ENCODE measurements around the gene MRE11.

MRE11 gene

GRCh38 chr11:94481342-94481741 is 12.3 kb downstream of the MRE11 start:
- TF ChIP-seq, protein P1, sequence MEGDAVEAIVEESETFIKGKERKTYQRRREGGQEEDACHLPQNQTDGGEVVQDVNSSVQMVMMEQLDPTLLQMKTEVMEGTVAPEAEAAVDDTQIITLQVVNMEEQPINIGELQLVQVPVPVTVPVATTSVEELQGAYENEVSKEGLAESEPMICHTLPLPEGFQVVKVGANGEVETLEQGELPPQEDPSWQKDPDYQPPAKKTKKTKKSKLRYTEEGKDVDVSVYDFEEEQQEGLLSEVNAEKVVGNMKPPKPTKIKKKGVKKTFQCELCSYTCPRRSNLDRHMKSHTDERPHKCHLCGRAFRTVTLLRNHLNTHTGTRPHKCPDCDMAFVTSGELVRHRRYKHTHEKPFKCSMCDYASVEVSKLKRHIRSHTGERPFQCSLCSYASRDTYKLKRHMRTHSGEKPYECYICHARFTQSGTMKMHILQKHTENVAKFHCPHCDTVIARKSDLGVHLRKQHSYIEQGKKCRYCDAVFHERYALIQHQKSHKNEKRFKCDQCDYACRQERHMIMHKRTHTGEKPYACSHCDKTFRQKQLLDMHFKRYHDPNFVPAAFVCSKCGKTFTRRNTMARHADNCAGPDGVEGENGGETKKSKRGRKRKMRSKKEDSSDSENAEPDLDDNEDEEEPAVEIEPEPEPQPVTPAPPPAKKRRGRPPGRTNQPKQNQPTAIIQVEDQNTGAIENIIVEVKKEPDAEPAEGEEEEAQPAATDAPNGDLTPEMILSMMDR (IDR thresholded peaks at IDR 0.05; ENCODE audit: control extremely low read depth, extremely low read depth, low read depth, missing control alignments): no peak
- CTCF ChIA-PET: interaction anchor here (2.4 kb wide), 1 partner anchor 11 kb away, joined by 8 read pairs; no protein-coding TSS in a partner anchor
- no peak for DNase-seq (ENCODE audit: extremely low spot score)
- POLR2A ChIA-PET: no interaction called here

DNA sequence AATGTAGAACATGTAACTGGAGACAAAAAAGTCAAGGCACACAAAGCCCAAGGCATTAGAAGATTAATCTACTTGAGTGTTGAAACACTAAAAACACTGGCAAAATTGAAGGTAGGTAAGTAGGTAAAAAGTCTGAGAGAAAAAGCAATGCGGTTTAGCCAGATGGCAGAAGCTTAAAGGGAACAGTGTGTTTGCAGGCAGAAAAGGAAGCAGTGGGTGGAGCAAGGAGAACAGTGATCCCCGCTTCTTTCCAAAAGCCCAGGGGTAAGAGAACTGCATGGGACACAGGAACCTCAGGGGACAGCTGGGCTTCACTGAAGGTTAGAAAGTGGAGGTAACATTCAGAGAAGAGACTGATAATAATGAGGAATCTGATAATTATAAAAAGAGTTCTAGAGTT is 16.0 kb downstream of the MRE11 start:
- no peak for DNase-seq (ENCODE audit: extremely low spot score)
- ChIA-PET CTCF (interaction anchor here (1.2 to 1.4 kb wide), 2 partner anchors 25 to 28 kb away, joined by 4 read pairs; no protein-coding TSS in a partner anchor), POLR2A (no interaction called here)
- TF ChIP-seq, protein P1 (IDR thresholded peaks at IDR 0.05; ENCODE audit: control extremely low read depth, extremely low read depth, low read depth, missing control alignments): no peak

DNA sequence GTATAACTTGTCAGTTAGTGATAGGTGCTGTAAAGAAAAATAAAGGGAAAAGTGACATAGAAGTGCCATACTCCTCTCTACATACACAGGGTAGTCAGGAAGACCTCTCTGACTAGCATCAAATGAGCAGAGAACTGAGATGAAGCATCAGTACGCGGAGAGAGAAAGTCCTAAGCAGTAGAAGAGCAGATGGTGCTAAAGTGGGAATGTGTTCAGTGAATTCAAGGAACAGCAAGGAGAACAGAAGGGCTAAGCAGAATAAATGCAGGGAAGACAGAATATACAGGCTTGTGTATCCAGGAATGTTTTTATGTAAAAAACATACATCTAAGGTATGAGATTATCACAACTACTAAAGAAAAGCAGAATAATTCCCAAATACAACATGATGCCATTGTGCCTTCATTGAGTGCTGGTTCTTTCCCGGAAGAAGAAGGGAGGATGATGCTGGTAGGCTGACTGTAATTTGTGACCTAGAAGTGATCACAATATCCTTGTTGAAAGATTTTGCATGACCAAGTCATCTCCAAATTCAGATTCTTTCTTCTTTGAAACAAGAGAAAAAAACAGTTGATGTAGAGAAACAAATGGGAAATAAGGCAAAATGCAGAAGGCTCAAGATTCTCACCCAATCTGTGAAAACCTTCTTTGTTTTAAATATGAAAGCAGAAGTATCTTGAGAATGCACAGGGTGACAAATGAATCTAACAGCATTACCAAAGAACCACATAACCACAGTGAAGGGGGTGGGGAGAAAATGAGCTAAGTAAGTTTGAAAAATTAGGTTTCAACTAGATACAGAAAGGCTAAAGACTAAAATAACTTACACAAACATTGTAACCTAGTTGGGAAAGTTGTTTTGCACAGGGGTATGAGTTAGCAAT is 20.5 kb downstream of the MRE11 start:
- ChIA-PET POLR2A (no interaction called here), CTCF (interaction anchor here (0.9 to 1.6 kb wide), 4 partner anchors 13 to 289 kb away, joined by 3 to 5 read pairs (median 4); no protein-coding TSS in a partner anchor)
- TF ChIP-seq, protein P1 (IDR thresholded peaks at IDR 0.05; ENCODE audit: control extremely low read depth, extremely low read depth, low read depth, missing control alignments): no peak
- DNase-seq (ENCODE audit: extremely low spot score): peak; percentile 42

GRCh38 chr11:94469416-94469815 is 24.2 kb downstream of the MRE11 start:
- DNase-seq (ENCODE audit: extremely low spot score): peak; percentile 28
- TF ChIP-seq, protein P1 (IDR thresholded peaks at IDR 0.05; ENCODE audit: control extremely low read depth, extremely low read depth, low read depth, missing control alignments): no peak
- CTCF ChIA-PET: interaction anchor here (0.9 to 1.9 kb wide), 4 partner anchors 10 to 35 kb away, joined by 3 to 9 read pairs (median 6); no protein-coding TSS in a partner anchor
- POLR2A ChIA-PET: no interaction called here

DNA sequence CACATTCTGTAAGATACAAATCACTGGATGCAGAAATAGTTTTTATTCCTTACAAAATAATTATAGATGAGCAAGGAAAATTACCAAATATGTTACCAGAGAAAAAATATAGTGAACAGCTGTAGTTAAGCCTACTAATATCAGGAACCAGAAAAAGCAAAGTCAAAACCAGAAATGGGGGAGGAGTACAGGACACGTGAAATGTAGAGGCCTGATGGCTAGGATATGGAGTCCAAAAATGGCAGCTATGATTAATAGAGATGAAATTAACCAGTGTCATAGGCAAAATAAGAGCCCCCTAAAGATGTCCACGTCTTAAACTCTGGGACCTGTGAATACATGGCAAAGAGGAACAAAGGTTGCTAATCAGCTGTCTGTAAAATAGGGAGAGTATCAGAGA is 34.1 kb downstream of the MRE11 start:
- ChIA-PET POLR2A (no interaction called here), CTCF (interaction anchor here (0.8 to 2.4 kb wide), 7 partner anchors 9 to 15 kb away, joined by 3 to 9 read pairs (median 4); no protein-coding TSS in a partner anchor)
- TF ChIP-seq, protein P1 (IDR thresholded peaks at IDR 0.05; ENCODE audit: control extremely low read depth, extremely low read depth, low read depth, missing control alignments): no peak
- no peak for DNase-seq (ENCODE audit: extremely low spot score)

- TF ChIP-seq, protein P1 (IDR thresholded peaks at IDR 0.05; ENCODE audit: control extremely low read depth, extremely low read depth, low read depth, missing control alignments): no peak
- DNase-seq (ENCODE audit: extremely low spot score): no peak
- ChIA-PET POLR2A (interaction anchor here (0.9 to 1.1 kb wide), 2 partner anchors 14 to 716 kb away, joined by 3 read pairs; partner anchors contain the start of genes C11orf54 and TAF1D), CTCF (interaction anchor here (1.1 to 2.0 kb wide), 4 partner anchors 8 to 14 kb away, joined by 3 to 7 read pairs (median 4); no protein-coding TSS in a partner anchor)
Observed at GRCh38 chr11:94457118-94458029, 36.3 kb downstream of the MRE11 start.

Data from GM10248 (cell line).